Upper lobe of left lung (tissue), 6 donors: ENCODE data around the gene ANO1. TPM values are rescaled to one million over a fixed set of nuclear protein-coding genes. Genes with fewer than 3 reads are reported as not detected.

Experiments used
- ATAC-seq, 2 donors: fragments of 200-7000 bp; cut with Tn5 transposase; one replicate each; pipeline ENCODE4 v1.9.1; 2022; ENCODE audit warnings: mild to moderate bottlenecking in 2 of 2, moderate library complexity in 2 of 2; ENCODE audit not compliant: low FRiP score in 2 of 2
- DNase-seq, 2 donors: peaks; one replicate each; pipeline ENCODE4 v3.0.0-alpha.2; 2019 to 2020
- H3K27ac ChIP-seq, 4 donors: fragments of 200-600 bp; sonication (generic); one replicate each; pipeline ENCODE4 v1.5.1; 2016 to 2019
- H3K27me3 ChIP-seq, 4 donors: fragments of 200-600 bp; sonication (generic); one replicate each; pipeline ENCODE4 v1.5.1; 2017 to 2019
- H3K36me3 ChIP-seq, 4 donors: fragments of 200-600 bp; sonication (generic); one replicate each; pipeline ENCODE4 v1.5.1; 2016 to 2019
- H3K4me1 ChIP-seq, 4 donors: fragments of 200-600 bp; sonication (generic); one replicate each; pipeline ENCODE4 v1.5.1; 2018 to 2019
- H3K4me3 ChIP-seq, 4 donors: fragments of 200-600 bp; sonication (generic); one replicate each; pipeline ENCODE4 v1.5.1; 2017 to 2019; ENCODE audit warnings: mild to moderate bottlenecking in 2 of 4, moderate library complexity in 1 of 4
- H3K9me3 ChIP-seq, 4 donors: fragments of 200-600 bp; sonication (generic); one replicate each; pipeline ENCODE4 v1.5.1; 2018 to 2019
- CTCF ChIP-seq, 6 experiments: fragments of 450-650 bp in 4 of 6; fragments of 200-600 bp in 2 of 6; sonication (generic) in 2 of 6; IDR thresholded peaks; one replicate each; pipeline ENCODE4 v1.5.1; 2016 to 2019; ENCODE audit warnings: antibody characterized with exemption in 6 of 6
- EP300 ChIP-seq, 4 donors: sonication (generic); formaldehyde crosslinking; IDR thresholded peaks; one replicate each; pipeline ENCODE4 v1.5.1; 2017; ENCODE audit warnings: antibody characterized with exemption in 4 of 4, control low read depth in 2 of 4
- POLR2A ChIP-seq, 4 donors: fragments of 450-650 bp; IDR thresholded peaks; one replicate each; pipeline ENCODE4 v1.5.1; 2016 to 2017; ENCODE audit warnings: antibody characterized with exemption in 4 of 4, mild to moderate bottlenecking in 2 of 4
- POLR2AphosphoS5 ChIP-seq, 2 donors: sonication (generic); formaldehyde crosslinking; IDR thresholded peaks; one replicate each; pipeline ENCODE4 v1.5.1; 2017; ENCODE audit warnings: antibody characterized with exemption in 2 of 2
- WGBS, 2 donors: methylation state at CpG; one replicate each; pipeline ENCODE4 v1.1.5; 2017 to 2018; 5-methylcytosine and 5-hydroxymethylcytosine counted together
- total RNA-seq, 6 donors: library from RNA; depleted of rRNA in 4 of 6; stranded (reverse); fragments of >200 nt in 4 of 6; gene quantifications; one replicate each; pipeline versions ENCODE4 v1.1.0 to v1.2.1, GENCODE V29; 2016 to 2021
- donor health status: DM: no; HTN: no; CAD: no; lungs with moderate emphysema.
- donor health status: DM: no; HTN: yes; CAD: no; lungs with severe emphysema.

Gene ANO1
- total RNA-seq, 6 donors from 2014 or later: 4.8 to 13.2 (median 7.2) TPM

DNA sequence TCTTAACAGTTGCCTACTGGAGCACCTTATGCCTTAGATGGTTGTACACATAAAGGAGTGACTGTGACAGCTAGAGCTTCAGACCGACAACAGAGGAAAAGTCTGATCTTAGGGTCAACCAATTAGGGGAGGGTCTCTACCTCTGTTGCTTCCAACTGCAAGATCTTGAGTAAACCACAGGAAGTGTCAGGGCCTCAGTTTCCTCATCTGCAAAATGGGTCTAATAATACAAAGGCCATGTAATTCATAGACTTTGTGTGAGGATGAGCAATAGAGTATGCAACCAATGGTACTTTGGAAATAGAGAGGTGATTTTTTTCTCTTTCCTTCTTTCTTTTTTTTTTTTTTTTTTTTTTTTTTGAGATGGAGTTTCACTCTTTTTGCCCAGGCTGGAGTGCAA lies 16.4 kb upstream of the ANO1 start:
- Histone ChIP-seq H3K27ac (no peak overlapping the region), H3K27me3 (no peaks in the 10 kb centered on the region), H3K4me1 (no peaks in the 10 kb centered on the region), H3K9me3 (no peaks in the 10 kb centered on the region), H3K4me3 (no peak overlapping the region), H3K36me3 (no peaks in the 10 kb centered on the region)
- no peak for DNase-seq
- no peak for ATAC-seq
- 90 to 91% methylated on average over 1 of the region's 1 CpG for WGBS, 2 donors
- TF ChIP-seq POLR2A (IDR thresholded peaks at IDR 0.05) (no peak), CTCF (IDR thresholded peaks at IDR 0.05) (no peak), EP300 (IDR thresholded peaks at IDR 0.05) (no peak), POLR2AphosphoS5 (IDR thresholded peaks at IDR 0.05) (no peak)

DNA sequence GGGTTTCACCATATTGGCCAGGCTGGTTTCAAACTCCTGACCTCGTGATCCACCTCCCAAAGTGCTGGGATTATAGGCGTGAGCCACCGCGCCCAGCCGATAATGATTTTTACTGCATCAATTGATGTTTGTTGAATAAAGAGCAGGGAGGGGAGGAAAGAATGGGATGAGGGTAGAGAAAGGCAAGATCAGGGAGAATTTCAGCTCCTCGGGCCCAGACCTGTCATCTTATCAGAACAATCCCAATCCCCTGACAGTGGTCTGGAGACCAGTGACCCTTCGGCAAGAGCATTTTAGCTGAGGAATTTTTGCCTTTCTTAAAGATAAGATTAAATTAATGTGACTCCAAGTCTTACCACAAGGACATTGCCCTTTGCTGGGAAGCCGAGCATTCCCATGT lies 15.0 kb upstream of the ANO1 start:
- Histone ChIP-seq H3K36me3 (no peaks in the 10 kb centered on the region), H3K4me3 (no peak overlapping the region), H3K27ac (no peak overlapping the region), H3K27me3 (no peaks in the 10 kb centered on the region), H3K4me1 (peaks cover 0 to 3% (median 0%) of the 10 kb centered on the region in 4 donors), H3K9me3 (no peaks in the 10 kb centered on the region)
- ATAC-seq: no peak
- TF ChIP-seq CTCF (IDR thresholded peaks at IDR 0.05) (no peak), POLR2AphosphoS5 (IDR thresholded peaks at IDR 0.05) (no peak), POLR2A (IDR thresholded peaks at IDR 0.05) (no peak), EP300 (IDR thresholded peaks at IDR 0.05) (no peak)
- no peak for DNase-seq
- 89 to 91% methylated on average over 8 of the region's 8 CpGs for WGBS, 2 donors

DNA sequence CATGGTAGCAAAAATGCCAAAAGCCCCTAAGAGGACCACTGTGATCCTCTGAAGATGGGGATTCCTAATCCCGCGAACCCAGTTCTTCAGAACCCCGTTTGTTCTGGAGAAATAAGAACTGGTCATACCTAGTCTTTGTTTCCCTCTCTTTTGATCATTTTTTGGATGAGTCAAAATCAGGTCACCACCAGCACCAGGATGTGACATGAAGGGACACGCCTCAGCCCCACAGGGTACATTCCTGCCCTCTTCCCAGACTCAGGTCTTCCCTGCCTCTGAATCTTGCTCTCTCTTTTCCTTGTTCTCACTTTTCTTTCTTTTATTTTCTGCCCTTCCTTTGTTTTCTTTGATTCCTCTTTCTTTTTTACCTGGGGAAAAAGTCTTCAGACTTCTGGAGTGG lies 14.6 kb upstream of the ANO1 start:
- no peak overlapping the region for H3K27ac ChIP-seq
- H3K36me3 ChIP-seq: no peaks in the 10 kb centered on the region
- no peaks in the 10 kb centered on the region for H3K27me3 ChIP-seq
- DNase-seq (no peak), ATAC-seq (no peak)
- no peak overlapping the region for H3K4me3 ChIP-seq
- H3K4me1 ChIP-seq: peaks cover 0 to 4% (median 0%) of the 10 kb centered on the region in 4 donors
- no peak for TF ChIP-seq EP300 (IDR thresholded peaks at IDR 0.05)
- no peak for TF ChIP-seq CTCF (IDR thresholded peaks at IDR 0.05)
- no peak for TF ChIP-seq POLR2AphosphoS5 (IDR thresholded peaks at IDR 0.05)
- no peak for TF ChIP-seq POLR2A (IDR thresholded peaks at IDR 0.05)
- WGBS, 2 donors: 93 to 94% methylated on average over 4 of the region's 4 CpGs
- H3K9me3 ChIP-seq: no peaks in the 10 kb centered on the region

DNA sequence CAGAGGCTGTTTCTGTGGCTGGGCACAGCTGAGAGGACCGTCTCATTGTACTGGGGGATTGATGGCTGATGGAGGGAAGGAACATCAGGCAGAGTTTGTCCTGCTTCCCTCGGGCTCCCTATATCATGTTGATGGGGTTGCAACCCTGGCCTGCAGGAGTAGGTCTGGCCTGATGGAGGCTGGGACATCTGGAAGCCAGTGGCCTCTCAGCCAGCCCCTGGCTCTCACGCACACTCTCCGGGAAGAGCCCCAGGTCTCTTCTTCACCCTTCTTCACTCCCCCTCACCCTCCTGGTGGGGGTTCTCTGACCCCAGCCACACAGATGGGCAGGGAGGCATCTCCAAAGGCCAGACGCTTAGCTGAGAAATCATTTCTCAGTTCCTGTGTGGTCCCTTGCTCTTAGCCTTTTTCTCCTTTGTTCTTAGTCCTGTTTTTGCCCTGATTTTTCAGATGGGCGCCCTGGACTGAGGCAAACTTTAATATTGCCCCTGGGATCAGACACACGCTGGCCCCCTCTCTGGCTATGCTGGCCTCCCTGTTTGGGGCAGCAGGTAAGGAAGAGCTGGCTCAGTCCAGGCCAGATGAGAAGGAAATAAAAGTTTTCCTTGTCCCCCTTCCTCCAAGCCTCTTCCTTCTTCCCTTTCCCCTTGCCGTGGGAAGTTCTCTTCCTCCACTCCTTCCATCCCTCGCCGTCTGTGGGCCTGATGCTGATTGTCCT lies 13.9 kb upstream of the ANO1 start:
- Histone ChIP-seq H3K9me3 (no peaks in the 10 kb centered on the region), H3K36me3 (no peaks in the 10 kb centered on the region), H3K4me1 (peaks cover 0 to 4% (median 0%) of the 10 kb centered on the region in 4 donors), H3K27ac (no peak overlapping the region), H3K27me3 (no peaks in the 10 kb centered on the region), H3K4me3 (no peak overlapping the region)
- TF ChIP-seq POLR2AphosphoS5 (IDR thresholded peaks at IDR 0.05) (no peak), CTCF (IDR thresholded peaks at IDR 0.05) (no peak), POLR2A (IDR thresholded peaks at IDR 0.05) (no peak), EP300 (IDR thresholded peaks at IDR 0.05) (no peak)
- WGBS, 2 donors: 69 to 79% methylated on average over 10 of the region's 10 CpGs
- ATAC-seq (no peak), DNase-seq (no peak)
